Esophagus mucosa (tissue), 1 donor: ENCODE measurements around the gene GPATCH4. TPM values are rescaled to one million over a fixed set of nuclear protein-coding genes. Genes with fewer than 3 reads are reported as not detected.
"Not testable (repeated sequence)": the region's sequence is repeated elsewhere in the genome, so short reads cannot be mapped to it uniquely, and the experiment has no call there.

Experiments
- ATAC-seq: fragments of 200-7000 bp; cut with Tn5 transposase; one replicate; pipeline ENCODE4 v1.9.1; 2020
- total RNA-seq: library from RNA; stranded (reverse); gene quantifications from one replicate; pipeline ENCODE4 v1.2.4, GENCODE V29; 2023
- donor health status: DM: yes; HTN: yes; CAD: no.

Gene GPATCH4
- 20.3 TPM for total RNA-seq

DNA sequence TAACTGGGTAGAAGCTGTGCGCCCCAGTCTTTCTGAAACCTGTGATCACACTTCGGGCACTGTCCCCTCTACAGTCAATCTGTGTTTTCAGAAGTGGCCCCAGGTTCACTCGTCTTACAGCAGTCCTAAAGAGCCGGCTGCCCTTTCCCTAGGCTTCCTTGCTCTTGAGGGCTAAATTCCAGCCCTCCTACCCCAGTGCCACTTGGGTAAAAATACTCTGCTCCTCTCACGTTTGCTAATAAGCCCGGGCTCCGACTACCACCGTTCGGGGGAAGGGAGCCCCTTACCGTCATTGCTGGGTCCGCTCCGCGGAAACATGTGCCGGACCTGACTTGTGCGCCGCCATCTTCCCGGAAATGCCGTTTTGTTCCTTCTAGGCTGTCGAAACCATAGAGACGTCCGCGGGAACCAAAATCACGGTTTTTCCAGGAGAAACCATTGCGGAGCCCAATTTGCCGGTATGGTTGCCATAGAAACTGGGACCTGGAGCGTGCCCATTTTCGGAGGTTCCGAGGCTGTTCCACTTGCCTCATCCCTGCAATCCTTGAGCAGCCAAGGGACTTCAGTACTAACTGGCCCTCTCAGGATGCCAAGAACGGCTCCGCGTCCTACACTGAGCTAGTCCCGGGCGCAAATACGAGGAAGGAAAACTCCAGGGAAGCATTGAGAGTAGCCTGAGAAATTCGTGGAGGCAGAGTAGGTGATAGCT lies at the start of gene GPATCH4:
TSS of gene GPATCH4 (minus strand) at position 358 of the 709 bp plus-strand sequence.
- peak; percentile 56 for ATAC-seq

DNA sequence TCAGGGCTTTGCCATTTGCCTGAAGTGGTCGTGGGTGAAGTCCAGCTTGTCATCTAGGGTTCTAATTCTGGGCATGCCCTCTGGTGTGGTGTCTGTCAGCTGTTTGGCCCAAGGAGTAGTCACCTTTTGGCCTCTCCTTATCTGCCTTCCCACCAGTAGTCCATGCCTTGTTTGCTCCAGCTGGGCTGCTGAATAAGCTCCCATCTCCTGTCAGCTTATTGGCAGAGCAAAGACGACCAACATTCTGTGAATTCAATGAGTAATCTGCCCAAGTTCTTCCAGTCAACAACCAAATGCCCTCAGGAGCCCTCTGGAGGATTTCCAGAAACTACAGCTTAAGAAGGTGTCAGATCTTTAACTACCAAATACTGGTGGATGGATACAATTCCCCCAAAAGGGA lies 47.7 kb upstream of the GPATCH4 start:
- no peak for ATAC-seq

DNA sequence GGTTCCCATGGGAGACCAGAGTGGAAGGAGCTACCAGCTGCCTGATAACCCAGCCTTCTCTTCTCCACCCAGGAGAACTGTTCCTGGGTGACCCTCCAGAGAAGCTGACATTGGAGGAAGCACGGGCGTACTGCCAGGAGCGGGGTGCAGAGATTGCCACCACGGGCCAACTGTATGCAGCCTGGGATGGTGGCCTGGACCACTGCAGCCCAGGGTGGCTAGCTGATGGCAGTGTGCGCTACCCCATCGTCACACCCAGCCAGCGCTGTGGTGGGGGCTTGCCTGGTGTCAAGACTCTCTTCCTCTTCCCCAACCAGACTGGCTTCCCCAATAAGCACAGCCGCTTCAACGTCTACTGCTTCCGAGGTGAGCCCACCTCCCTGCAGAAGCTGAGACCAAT lies 47.2 kb upstream of the GPATCH4 start:
- no peak for ATAC-seq

DNA sequence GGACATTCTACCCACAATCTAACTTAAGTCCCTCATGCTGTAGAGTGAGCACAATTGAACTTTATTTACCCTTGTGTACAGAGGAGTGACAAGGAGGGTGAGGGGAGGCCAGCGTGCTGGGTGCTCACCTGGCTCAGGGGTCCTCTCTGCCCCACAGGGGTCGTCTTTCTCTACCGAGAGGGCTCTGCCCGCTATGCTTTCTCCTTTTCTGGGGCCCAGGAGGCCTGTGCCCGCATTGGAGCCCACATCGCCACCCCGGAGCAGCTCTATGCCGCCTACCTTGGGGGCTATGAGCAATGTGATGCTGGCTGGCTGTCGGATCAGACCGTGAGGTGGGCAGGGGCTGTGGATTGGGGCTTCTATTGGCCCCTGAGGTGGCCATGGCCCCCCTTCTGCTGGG lies 46.1 kb upstream of the GPATCH4 start:
- no peak for ATAC-seq

DNA sequence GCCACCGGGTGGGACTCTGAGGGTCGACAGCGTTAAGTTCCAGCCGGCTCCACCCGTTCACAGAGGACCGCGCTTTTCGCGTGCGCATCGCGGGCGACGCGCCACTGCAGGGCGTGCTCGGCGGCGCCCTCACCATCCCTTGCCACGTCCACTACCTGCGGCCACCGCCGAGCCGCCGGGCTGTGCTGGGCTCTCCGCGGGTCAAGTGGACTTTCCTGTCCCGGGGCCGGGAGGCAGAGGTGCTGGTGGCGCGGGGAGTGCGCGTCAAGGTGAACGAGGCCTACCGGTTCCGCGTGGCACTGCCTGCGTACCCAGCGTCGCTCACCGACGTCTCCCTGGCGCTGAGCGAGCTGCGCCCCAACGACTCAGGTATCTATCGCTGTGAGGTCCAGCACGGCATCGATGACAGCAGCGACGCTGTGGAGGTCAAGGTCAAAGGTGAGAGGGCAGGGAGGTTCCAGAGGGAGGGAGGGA lies 45.5 kb upstream of the GPATCH4 start:
- no peak for ATAC-seq

DNA sequence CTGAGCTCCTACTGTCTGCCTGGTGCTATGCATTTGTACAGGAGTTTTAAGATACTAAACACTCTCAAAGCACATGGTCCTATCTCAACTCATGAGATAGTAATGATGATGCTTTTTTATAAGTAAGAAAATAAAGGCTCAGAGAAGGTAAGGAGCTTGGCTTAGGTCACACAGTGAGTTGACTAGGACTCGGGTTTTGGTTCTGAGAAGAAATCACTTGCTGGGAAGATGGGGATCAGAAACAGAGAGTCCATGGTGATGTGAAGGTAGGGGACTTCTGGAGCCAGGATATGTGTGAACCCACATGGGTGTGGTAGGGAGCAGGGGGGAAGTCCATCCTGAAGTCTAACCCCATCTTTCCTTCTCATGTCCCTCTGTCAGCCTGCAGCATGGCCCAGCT lies 44.4 kb upstream of the GPATCH4 start:
- no peak for ATAC-seq

DNA sequence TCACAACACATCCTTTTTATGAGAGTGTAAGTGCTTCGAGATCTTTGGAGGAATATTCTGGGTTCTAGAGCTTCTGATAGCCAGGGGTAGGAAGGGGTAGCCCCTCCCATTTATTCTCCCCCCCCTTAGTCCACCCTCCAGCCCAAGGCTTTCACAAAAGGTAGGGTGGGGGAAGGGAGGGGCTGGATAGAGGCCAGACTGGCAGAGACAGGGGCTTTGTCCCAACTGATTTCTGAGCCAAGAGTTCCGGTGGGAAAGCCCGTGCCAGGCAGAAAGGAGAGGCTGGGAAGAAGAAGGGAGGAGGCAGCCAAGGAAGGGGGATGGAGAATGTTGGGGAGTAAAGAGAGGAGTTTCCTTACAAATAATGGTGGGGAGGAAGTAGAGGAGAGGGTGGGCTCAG lies 43.8 kb upstream of the GPATCH4 start:
- no peak for ATAC-seq

DNA sequence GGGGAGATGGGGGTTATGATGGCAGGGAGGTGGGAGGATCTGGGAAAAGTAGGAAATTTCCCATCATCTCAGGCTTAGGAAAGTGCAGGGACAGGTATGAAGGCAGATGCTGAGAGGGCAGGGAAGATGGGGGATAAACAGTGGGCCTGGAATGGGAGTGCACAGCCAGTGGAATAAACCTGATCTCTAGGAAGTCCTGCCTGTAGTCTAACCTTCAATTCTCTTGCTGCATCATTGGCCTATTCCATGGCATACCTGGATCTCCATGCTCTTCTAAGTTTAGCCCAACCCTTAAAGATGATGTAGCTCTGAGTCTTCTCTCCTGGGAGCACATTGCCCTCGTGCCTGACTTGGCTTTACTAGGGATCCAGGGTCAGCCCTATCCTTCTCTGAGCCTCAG lies 43.4 kb upstream of the GPATCH4 start:
- no peak for ATAC-seq

DNA sequence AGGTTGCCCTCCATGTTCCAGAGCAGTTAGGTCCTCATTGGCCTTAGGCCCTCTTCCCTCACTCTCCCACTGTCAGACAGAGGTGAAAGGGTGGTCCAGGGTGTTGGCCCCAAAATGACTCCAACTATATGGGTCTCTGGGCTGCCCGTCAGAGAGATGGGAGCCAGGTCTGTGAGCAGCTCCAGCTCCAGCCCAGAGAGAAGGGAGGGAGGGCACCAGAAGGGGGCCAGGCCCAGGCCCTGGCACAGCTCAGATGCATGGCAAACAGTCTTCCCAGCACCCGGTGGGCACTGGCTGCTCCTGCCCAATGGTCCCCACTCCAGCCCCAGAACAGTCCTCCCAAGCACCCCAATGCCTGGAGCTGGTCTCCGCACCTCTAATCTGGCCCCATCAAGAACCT lies 42.9 kb upstream of the GPATCH4 start:
- no peak for ATAC-seq

DNA sequence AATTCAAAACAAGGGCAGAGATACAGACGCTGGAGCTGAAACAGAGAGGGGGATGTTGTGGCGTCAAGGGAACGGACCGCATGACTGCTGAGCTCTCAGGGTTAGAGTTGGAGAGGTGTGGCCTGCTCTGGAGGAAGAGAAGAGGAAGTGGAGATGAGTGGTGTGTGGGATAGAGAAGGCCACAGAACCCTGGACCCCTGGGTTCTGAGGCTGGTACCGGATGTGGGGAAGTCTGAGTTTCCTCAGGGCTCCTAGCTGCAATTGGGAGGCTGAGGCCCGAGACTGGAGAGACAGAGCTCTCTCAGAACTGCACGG lies 42.5 kb upstream of the GPATCH4 start:
- no peak for ATAC-seq

DNA sequence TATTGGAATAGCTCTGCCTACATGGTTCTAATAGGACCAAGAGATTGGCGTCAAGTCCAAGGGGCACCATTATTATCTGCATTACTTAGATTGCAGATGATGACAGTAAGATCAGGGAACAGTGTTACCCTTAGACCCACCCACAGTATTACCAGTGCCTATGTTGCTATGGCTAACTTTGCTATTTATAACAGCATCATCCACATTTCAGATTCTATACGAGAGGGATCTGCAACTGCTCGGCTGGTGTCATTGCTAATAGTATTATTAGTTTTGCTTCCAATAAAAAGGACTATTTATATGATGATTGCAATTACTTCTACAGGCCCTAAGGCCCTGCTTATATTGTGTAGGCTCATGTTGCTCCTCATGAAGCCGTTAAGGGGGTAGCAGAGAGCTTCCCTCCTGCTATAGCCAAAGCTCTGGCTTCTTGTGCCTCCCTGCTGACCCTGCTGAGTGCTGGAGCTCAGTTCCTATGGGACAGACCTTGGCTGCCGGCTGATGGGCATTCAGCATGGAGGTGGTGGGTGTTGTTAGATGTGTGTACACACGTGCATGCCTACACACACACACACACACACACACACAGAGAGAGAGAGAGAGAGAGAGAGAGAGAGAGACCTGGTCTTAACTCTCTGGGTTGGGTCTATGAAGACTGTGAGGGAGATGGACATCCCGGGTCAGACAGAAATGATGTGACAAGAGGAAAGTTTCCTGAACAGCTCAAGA lies 41.9 kb upstream of the GPATCH4 start:
- no peak for ATAC-seq

DNA sequence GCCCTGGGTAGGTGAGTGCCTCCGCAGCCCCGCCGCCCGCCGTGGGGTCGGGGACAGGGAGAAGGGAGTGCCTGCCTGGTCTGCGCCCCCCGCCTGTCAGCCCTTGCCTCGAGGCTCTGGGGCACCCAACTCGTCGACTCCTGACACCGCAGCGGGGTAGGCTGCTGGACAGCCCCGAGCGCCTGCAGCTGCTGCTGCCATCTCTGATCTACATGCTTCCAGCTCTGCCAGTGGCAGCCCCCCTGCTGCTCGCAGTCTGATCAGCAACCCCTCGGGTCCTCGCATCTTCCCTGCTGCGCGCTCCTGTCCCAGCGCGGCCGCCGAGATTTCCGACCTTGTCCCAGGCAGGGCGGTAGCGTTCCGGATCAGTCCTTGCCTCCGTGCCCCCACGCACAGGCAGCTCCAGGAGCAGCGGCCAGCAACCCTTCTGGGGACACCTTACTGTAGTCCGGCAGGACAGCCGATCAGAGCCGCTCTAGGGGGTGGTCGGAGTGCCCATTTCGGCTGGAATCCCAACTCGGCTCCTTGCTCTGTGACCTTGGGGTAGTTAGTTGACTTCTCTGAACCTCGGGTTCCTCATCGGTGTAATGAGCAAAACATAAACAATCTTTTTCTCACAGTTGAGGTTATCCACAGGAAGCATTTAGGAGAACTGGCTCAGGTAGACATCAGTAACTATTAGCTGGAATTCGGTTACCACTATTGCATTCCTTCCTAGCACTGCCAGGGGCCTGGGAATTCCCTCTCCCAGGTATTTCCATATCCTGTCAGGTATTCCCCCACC lies 41.2 kb upstream of the GPATCH4 start:
- no peak for ATAC-seq

DNA sequence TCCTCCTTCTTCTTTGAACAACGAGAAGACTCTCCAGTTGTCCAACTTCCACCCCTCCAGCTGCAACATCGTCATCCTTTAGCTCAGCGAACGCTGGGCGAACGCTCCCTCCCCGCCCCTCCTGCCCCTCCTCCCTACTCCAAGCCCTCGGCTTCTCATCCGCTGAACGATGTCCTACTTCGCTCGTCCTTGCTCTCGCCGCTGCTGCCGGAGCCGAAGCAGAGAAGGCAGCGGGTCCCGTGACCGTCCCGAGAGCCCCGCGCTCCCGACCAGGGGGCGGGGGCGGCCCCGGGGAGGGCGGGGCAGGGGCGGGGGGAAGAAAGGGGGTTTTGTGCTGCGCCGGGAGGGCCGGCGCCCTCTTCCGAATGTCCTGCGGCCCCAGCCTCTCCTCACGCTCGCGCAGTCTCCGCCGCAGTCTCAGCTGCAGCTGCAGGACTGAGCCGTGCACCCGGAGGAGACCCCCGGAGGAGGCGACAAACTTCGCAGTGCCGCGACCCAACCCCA lies 40.5 kb upstream of the GPATCH4 start, which contains the start of gene BCAN:
TSS of gene BCAN (plus strand) at position 357 of the 504 bp plus-strand sequence. CDS start 3,938 bp downstream, outside the sequence.
- no peak for ATAC-seq

DNA sequence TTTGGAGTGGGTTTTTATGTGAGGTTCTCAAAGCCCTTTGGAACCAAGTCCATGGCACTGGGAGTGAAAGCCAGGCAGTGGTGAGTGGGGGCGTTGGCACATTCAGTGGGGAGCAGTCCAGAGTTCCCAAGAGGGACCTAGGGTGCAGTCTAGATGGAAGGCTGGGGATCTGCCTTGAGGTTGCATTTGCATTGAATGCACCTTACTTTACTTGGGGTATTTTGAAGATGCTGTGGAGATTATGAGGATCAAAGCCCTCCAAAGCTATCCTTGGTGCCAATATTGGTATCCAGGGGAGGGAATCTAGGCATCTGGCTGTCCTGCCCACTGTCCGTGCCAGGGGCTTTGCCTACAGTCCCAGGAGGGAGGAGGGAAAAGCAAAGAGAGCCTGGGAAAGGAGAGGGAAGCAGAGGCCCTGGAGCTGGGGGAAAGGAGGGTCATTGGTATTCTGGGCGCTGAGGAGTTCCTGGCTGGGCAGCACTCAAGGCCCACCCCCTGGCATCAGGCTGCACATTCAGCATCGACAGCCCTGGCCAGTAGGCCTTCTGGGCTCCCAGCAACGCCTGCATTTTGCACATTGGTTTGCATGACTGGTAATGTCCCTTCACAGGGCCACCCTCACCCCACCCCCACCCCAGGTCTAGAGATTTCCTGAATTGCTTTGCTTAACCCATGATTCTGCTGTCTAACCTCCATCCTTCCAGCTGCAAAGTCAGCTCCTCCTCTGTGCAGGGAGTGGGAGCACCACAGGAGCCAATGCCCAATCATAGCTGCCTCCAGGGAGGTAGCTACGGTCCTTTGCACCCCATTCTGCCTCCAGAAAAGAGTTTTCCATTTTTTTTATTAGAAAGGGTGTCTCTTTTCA lies 39.8 kb upstream of the GPATCH4 start:
- no peak for ATAC-seq

DNA sequence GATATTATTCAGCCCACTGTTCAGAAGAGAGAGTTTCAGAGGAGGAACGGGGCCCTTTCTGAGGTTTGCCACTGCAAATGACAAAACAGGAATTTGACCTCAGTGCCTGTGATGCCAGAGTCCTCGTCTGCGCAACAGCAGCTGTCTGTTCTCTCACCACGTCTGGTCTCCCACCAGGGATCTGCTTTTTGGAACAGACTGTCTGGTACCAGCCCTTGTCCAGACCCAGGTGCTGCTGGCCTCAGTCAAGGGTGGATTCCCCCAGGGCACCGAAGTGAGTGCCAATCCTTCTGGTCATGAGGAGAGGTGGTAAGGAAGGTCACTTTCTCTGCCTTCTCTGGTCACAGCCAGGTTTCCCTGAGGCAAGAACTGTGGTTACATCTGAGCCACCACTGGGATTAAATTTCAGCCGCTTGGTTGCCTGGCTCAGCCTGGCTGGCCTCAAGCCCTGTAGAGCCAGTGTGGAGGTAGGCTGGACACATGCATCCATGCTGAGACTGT lies 38.4 kb upstream of the GPATCH4 start:
- no peak for ATAC-seq

DNA sequence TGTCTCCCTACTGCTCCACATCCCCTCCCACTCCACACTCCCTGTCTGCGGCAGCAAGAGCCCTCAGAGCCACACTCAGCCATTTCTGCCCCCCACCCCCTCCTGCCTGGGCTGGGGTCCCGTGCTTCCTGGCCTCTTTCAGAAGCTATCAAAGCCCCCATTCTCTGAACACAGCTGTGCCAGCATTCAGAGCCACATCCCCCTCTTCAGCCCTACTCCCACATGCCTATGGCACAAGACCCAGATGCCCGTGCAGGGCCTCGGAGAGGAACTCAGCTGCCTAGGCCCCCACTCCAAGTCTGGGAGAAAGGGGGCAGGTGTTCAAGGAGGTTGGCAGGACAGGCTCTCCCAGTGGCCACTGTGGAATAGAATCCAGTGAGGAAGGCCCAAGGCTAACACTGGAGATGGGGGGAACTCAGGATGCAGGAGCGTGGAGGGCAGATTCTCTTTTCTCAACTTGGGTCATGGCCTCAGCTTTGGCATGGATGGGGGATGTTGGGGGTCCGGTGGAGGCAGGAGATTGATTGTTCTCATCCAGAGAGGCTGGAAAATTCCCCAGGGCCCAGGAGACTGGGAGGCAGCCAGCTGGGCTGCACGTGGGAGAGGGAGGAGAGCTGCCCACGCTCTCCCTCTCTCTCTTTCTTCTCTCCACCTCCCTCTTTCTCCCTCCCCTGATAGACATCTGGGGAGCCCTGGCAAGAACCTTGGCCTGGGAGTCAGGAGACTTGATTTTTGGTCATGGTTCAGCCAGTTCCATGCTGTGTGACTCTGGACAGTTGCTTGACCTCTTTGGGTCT lies 37.1 kb upstream of the GPATCH4 start:
- no peak for ATAC-seq

DNA sequence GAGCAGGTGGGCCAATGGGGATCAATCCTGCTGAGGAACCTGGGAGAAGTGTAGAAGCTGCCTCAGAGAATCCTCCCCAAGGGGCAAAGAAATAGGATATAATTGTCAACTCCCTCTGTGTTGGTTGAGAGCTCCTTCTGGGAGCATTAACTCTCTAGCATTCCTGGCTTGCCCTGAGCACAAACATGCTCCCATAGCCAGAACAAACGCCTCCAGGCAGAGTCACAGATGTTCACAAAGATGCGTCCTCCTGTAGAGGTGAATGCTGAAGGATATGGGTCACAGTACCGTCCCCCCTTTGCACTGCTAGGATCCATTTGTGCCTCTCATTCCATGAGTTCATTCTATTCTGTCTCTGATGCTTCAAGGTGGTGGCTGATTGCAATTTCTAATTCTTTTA lies 31.1 kb upstream of the GPATCH4 start:
- ATAC-seq = no peak

DNA sequence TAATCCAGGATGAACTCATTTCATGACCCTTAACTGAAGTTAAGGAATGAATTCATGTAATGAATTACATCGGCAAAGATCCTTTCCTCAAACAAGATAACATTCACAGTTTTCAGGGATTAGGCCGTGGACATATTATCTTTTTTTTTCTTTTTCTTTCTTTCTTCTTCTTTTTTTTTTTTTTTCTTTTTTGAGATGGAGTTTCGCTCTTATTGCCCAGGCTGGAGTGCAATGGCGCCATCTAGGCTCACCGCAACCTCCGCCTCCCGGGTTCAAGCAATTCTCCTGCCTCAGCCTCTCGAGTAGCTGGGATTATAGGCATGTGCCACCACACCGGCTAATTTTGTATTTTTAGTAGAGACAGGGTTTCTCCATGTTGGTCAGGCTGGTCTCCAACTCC lies 29.9 kb upstream of the GPATCH4 start:
- ATAC-seq = not testable (repeated sequence)

DNA sequence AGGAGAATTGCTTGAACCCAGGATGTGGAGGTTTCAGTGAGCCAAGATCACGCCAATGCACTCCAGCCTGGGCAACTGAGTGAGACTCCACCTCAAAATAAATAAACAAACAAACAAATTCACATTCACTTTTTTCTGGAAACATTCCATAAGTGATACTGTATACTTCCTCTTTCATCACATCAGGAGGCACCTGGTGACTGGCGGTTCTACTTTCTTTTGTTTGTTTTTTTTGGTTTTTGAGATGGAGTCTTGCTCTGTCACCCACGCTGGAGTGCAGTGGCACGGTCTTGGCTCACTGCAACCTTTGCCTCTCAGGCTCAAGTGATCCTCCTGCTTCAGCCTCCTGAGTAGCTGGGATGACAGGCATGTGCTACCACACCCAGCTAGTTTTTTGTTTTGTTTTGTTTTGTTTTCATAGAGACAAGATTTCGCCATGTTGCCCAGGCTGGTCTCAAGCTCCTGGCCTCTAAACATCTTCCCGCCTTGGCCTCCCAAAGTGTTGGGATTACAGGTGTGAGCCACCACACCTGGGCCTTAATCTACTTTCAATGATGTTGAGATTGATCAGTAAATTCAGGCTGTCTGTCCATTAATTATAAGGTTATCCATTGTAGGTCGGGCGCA lies 28.7 kb upstream of the GPATCH4 start:
- ATAC-seq = no peak

DNA sequence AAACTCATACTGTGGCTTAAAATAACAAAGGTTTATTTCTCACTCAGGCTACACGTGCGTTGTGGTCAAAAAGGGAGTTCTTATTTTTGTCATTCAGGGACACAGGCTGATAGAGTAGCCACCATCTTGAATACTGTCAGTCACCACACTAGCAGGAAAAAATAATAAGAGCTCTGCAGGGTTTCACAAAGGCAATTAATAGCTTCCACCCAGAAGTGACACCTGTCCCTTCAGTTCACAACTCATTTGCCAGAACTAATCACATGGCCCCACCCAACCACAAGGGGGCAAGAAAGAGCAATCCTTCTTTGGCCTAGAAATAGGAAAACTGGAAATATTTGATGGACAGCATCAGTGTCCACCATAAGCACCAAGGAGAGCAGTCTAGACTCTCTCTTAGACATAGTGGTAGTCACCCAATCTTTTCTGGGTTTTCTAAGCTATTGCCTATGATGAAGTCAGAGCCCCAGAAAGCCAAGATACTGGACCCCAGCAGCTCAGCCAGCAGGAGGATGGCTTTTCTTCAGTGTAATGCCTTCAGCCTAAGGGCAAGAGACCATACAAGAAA lies 26.1 kb upstream of the GPATCH4 start:
- ATAC-seq = peak; percentile 36
